SK-N-SH treated with all-trans-retinoic acid at 6 μM for 48 hours (cell line): Measurements from ENCODE around the gene STIL.

Experiments
- ATAC-seq: fragments of 200-7000 bp; cut with Tn5 transposase; 3 replicates; pipeline ENCODE4 v1.9.1; 2020; ENCODE audit warnings: mild to moderate bottlenecking, moderate library complexity
- ARNTL ChIP-seq: fragments of 450-650 bp; formaldehyde crosslinking; IDR thresholded peaks from 2 replicates; pipeline ENCODE4 v1.5.0; 2020; ENCODE audit warnings: low read depth, mild to moderate bottlenecking, moderate library complexity, borderline replicate concordance
- BACH2 ChIP-seq: fragments of 250-450 bp; sonication (Bioruptor Pico); IDR thresholded peaks from 2 replicates; pipeline ENCODE4 v1.9.0; 2021; ENCODE audit warnings: mild to moderate bottlenecking, borderline replicate concordance
- CSDC2 ChIP-seq: fragments of 250-450 bp; sonication (Bioruptor Pico); IDR thresholded peaks from 2 replicates; pipeline ENCODE4 v1.5.0; 2020; ENCODE audit warnings: mild to moderate bottlenecking, moderate library complexity
- ESRRG ChIP-seq: fragments of 250-450 bp; sonication (Bioruptor Pico); IDR thresholded peaks from 2 replicates; pipeline ENCODE4 v1.6.1; 2021; ENCODE audit warnings: mild to moderate bottlenecking
- GLIS3 ChIP-seq: fragments of 250-450 bp; sonication (Bioruptor Pico); IDR thresholded peaks from 2 replicates; pipeline ENCODE4 v1.5.0; 2020; ENCODE audit warnings: mild to moderate bottlenecking, moderate library complexity
- ISL1 ChIP-seq: fragments of 250-450 bp; sonication (Bioruptor Pico); IDR thresholded peaks from 2 replicates; pipeline ENCODE4 v2.1.2; 2022; ENCODE audit warnings: mild to moderate bottlenecking, moderate library complexity
- OSR1 ChIP-seq: fragments of 250-450 bp; sonication (Bioruptor Pico); IDR thresholded peaks from 2 replicates; pipeline ENCODE4 v1.8.0; 2022; ENCODE audit warnings: moderate library complexity, mild to moderate bottlenecking, inconsistent platforms
- PATZ1 ChIP-seq: fragments of 250-450 bp; sonication (Bioruptor Pico); IDR thresholded peaks from 2 replicates; pipeline ENCODE4 v1.8.0; 2020; ENCODE audit warnings: mild to moderate bottlenecking, moderate library complexity, borderline replicate concordance
- POU6F1 ChIP-seq: fragments of 250-450 bp; sonication (Bioruptor Pico); IDR thresholded peaks from 2 replicates; pipeline ENCODE4 v1.8.0; 2021; ENCODE audit warnings: low read depth, mild to moderate bottlenecking, moderate library complexity, borderline replicate concordance
- PPARA ChIP-seq: fragments of 250-450 bp; sonication (Bioruptor Pico); IDR thresholded peaks from 2 replicates; pipeline ENCODE4 v1.5.0; 2020; ENCODE audit warnings: mild to moderate bottlenecking, borderline replicate concordance
- RARB ChIP-seq: fragments of 250-450 bp; sonication (Bioruptor Pico); IDR thresholded peaks from 2 replicates; pipeline ENCODE4 v1.8.0; 2021; ENCODE audit warnings: mild to moderate bottlenecking, moderate library complexity
- SNAI2 ChIP-seq: fragments of 250-450 bp; sonication (Bioruptor Pico); IDR thresholded peaks from 2 replicates; pipeline ENCODE4 v1.5.0; 2020; ENCODE audit warnings: mild to moderate bottlenecking, moderate library complexity
- TCF4 ChIP-seq: fragments of 250-450 bp; sonication (Bioruptor Pico); IDR thresholded peaks from 2 replicates; pipeline ENCODE4 v1.8.0; 2021; ENCODE audit warnings: mild to moderate bottlenecking, moderate library complexity, borderline replicate concordance
- TOX ChIP-seq: fragments of 250-450 bp; sonication (Bioruptor Pico); IDR thresholded peaks from 2 replicates; pipeline ENCODE4 v1.8.0; 2021; ENCODE audit warnings: mild to moderate bottlenecking, moderate library complexity, borderline replicate concordance
- ZC3H10 ChIP-seq: fragments of 250-450 bp; sonication (Bioruptor Pico); IDR thresholded peaks from 2 replicates; pipeline ENCODE4 v1.5.1; 2021; ENCODE audit warnings: mild to moderate bottlenecking, moderate library complexity
- ZFP3 ChIP-seq: fragments of 250-450 bp; sonication (Bioruptor Pico); IDR thresholded peaks from 2 replicates; pipeline ENCODE4 v1.5.0; 2020; ENCODE audit warnings: mild to moderate bottlenecking, moderate library complexity
- ZNF565 ChIP-seq: fragments of 450-650 bp; formaldehyde crosslinking; conservative IDR thresholded peaks from 2 replicates; pipeline ENCODE4 v1.5.0; 2020; ENCODE audit warnings: low read depth, mild to moderate bottlenecking, moderate library complexity
- ZNF70 ChIP-seq: fragments of 450-650 bp; formaldehyde crosslinking; IDR thresholded peaks from 2 replicates; pipeline ENCODE4 v1.5.0; 2020; ENCODE audit warnings: mild to moderate bottlenecking, moderate library complexity
- ZNF8 ChIP-seq: fragments of 450-650 bp; formaldehyde crosslinking; IDR thresholded peaks from 2 replicates; pipeline ENCODE4 v1.5.0; 2020; ENCODE audit warnings: mild to moderate bottlenecking, moderate library complexity
- TF ChIP-seq, protein P1 (sequence below): fragments of 250-450 bp; sonication (Bioruptor Pico); IDR thresholded peaks from 2 replicates; pipeline ENCODE4 v1.5.0; 2020; ENCODE audit warnings: mild to moderate bottlenecking, moderate library complexity
- TF ChIP-seq, protein P2 (sequence below): fragments of 250-450 bp; sonication (Bioruptor Pico); IDR thresholded peaks from 2 replicates; pipeline ENCODE4 v1.5.1; 2021; ENCODE audit warnings: mild to moderate bottlenecking, moderate library complexity

STIL gene

DNA sequence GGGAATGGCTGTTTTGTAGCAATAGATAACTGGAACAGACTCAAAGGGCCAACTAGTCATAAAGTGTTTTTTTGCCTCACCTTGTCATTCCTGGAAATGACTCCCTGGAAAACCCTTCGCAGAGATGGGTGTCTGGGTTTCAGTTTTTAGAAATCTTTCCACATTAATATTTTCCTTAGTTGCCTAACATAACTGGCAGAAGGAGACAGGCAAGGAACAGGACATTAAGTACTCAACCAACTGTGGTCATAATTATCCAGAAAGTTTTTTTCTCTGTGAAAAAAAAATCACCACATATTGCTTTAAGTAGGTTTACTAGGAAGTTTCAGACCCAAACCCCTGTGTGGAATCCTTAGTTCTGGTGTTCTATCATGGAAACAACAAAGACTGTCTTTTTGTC is 16.3 kb upstream of the STIL start (continued):
- TF ChIP-seq PATZ1 = no peak
- TF ChIP-seq POU6F1 (CRISPR knock-in tag) = no peak
- no peak for TF ChIP-seq ZNF70 (CRISPR knock-in tag)
- no peak for TF ChIP-seq OSR1 (CRISPR knock-in tag)
- no peak for TF ChIP-seq ZNF8
- no peak for TF ChIP-seq ISL1
- TF ChIP-seq BACH2 (CRISPR knock-in tag) = no peak
- TF ChIP-seq CSDC2 (CRISPR knock-in tag) = no peak

DNA sequence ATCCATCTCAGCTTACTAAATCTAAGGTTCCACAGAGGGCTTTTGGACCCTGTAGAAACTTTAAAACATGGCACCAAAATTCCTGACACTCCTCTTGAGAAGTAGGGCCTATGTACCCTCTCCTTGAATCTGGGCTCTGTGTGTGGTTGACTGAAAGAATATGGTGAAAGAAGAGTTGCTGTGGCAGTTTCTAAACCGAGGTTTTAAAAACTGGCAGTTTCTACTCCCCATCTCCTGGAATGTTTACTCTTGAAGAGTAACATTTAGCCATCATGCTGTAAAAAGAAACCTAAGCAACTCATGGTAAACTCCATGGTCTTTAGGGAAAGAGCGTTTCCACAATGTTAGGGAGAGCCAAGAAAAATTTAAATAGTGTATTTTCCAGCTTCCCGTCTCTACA is 15.0 kb upstream of the STIL start:
- TF ChIP-seq ISL1 = no peak
- TF ChIP-seq TOX (CRISPR knock-in tag) = no peak
- no peak for TF ChIP-seq ZNF8
- no peak for TF ChIP-seq PATZ1
- no peak for TF ChIP-seq ESRRG (CRISPR knock-in tag)
- TF ChIP-seq, protein P1, sequence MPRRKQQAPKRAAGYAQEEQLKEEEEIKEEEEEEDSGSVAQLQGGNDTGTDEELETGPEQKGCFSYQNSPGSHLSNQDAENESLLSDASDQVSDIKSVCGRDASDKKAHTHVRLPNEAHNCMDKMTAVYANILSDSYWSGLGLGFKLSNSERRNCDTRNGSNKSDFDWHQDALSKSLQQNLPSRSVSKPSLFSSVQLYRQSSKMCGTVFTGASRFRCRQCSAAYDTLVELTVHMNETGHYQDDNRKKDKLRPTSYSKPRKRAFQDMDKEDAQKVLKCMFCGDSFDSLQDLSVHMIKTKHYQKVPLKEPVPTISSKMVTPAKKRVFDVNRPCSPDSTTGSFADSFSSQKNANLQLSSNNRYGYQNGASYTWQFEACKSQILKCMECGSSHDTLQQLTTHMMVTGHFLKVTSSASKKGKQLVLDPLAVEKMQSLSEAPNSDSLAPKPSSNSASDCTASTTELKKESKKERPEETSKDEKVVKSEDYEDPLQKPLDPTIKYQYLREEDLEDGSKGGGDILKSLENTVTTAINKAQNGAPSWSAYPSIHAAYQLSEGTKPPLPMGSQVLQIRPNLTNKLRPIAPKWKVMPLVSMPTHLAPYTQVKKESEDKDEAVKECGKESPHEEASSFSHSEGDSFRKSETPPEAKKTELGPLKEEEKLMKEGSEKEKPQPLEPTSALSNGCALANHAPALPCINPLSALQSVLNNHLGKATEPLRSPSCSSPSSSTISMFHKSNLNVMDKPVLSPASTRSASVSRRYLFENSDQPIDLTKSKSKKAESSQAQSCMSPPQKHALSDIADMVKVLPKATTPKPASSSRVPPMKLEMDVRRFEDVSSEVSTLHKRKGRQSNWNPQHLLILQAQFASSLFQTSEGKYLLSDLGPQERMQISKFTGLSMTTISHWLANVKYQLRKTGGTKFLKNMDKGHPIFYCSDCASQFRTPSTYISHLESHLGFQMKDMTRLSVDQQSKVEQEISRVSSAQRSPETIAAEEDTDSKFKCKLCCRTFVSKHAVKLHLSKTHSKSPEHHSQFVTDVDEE = no peak
- TF ChIP-seq OSR1 (CRISPR knock-in tag) = no peak
- TF ChIP-seq ZNF565 (CRISPR knock-in tag) = no peak
- TF ChIP-seq ARNTL (CRISPR knock-in tag) = no peak
- no peak for TF ChIP-seq SNAI2 (CRISPR knock-in tag)
- TF ChIP-seq POU6F1 (CRISPR knock-in tag) = no peak
- no peak for TF ChIP-seq ZC3H10 (CRISPR knock-in tag)
- TF ChIP-seq PPARA (CRISPR knock-in tag) = no peak
- no peak for TF ChIP-seq ZFP3 (CRISPR knock-in tag)
- no peak for TF ChIP-seq BACH2 (CRISPR knock-in tag)
- no peak for TF ChIP-seq CSDC2 (CRISPR knock-in tag)
- TF ChIP-seq, protein P2, sequence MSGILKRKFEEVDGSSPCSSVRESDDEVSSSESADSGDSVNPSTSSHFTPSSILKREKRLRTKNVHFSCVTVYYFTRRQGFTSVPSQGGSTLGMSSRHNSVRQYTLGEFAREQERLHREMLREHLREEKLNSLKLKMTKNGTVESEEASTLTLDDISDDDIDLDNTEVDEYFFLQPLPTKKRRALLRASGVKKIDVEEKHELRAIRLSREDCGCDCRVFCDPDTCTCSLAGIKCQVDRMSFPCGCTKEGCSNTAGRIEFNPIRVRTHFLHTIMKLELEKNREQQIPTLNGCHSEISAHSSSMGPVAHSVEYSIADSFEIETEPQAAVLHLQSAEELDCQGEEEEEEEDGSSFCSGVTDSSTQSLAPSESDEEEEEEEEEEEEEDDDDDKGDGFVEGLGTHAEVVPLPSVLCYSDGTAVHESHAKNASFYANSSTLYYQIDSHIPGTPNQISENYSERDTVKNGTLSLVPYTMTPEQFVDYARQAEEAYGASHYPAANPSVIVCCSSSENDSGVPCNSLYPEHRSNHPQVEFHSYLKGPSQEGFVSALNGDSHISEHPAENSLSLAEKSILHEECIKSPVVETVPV (CRISPR knock-in tag) = no peak
- no peak for TF ChIP-seq RARB (CRISPR knock-in tag)
- TF ChIP-seq GLIS3 (CRISPR knock-in tag) = no peak
- TF ChIP-seq TCF4 (CRISPR knock-in tag) = no peak
- TF ChIP-seq, all 23 proteins: peak for 0
- ATAC-seq = no peak
